Stimulated activated effector memory CD8-positive, alpha-beta T cell treated with anti-CD3 and anti-CD28 coated beads, Interleukin-12 subunit alpha, Interleukin-12 subunit beta, amount 100 ng/mL, for 72 hours (primary cell): Measurements from ENCODE around the gene ARHGAP30.
"Not testable (repeated sequence)": the region's sequence is repeated elsewhere in the genome, so short reads cannot be mapped to it uniquely, and the experiment has no call there.

Experiments used
- ATAC-seq: fragments of 150-1000 bp; cut with Tn5 transposase; 2 replicates; pipeline ENCODE4 v1.10.0; 2021
- DNase-seq, 2 donors: peaks; one replicate each; pipeline ENCODE4 v3.0.0; 2021 to 2022; ENCODE audit warnings: low spot score in 2 of 2
- H3K27ac Mint-ChIP-seq: one replicate; pipeline ENCODE4 v1.8.0; 2022; ENCODE audit warnings: mild to moderate bottlenecking, mixed read lengths
- H3K36me3 Mint-ChIP-seq: one replicate; pipeline ENCODE4 v1.8.0; 2022; ENCODE audit warnings: mild to moderate bottlenecking, mixed read lengths
- H3K4me1 Mint-ChIP-seq: one replicate; pipeline ENCODE4 v1.8.0; 2022; ENCODE audit warnings: mixed read lengths
- H3K4me3 Mint-ChIP-seq: one replicate; pipeline ENCODE4 v1.8.0; 2022; ENCODE audit warnings: mild to moderate bottlenecking, mixed read lengths
- H3K9me3 Mint-ChIP-seq: one replicate; pipeline ENCODE4 v1.8.0; 2022; ENCODE audit warnings: mixed read lengths

The ARHGAP30 gene

GRCh38 chr1:161069731-161070270 lies at the start of gene ARHGAP30:
Gene ARHGAP30 (minus strand): TSS chr1:161069891. CDS start chr1:161069624, 267 bp downstream.
- peak within 1 kb of the TSS; percentile 82 for H3K4me3 Mint-ChIP-seq
- peaks cover 77% of the 10 kb centered on the region for H3K4me1 Mint-ChIP-seq
- no peaks in the 10 kb centered on the region for H3K9me3 Mint-ChIP-seq
- peak; percentile 88 for ATAC-seq
- H3K27ac Mint-ChIP-seq: peak within 1 kb of the TSS; percentile 95
- peaks cover 55% of the 10 kb centered on the region for H3K36me3 Mint-ChIP-seq
- DNase-seq: peak; percentile 60 to 91

GRCh38 chr1:161117759-161118581 lies 48.3 kb upstream of the ARHGAP30 start, which contains the start of the genes NIT1 and PFDN2:
Gene NIT1 (plus strand): TSS chr1:161118105. CDS start chr1:161118177, 72 bp downstream.
Gene PFDN2 (minus strand): TSS chr1:161118037. CDS start chr1:161118026, 11 bp downstream.
- H3K27ac Mint-ChIP-seq: peak within 1 kb of the TSS; percentile 97

DNA sequence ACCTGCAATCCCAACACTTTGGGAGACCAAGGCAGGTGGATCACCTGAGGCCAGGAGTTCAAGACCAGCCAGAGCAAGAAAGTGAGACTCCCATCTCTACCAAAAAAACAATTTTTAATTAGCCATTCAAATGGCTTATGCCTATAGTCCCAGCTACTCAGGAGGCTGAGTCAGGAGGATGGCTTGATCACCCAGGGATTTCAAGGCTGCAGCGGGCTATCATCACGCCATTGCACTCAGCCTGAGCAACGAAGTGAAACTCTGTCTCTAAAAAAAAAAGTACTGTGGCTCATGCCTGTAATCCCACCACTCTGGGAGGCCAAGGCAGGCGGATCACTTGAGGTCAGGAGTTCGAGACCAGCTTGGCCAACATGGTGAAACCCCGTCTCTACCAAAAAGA lies 46.3 kb upstream of the ARHGAP30 start:
- not testable (repeated sequence) for ATAC-seq, H3K9me3 Mint-ChIP-seq, DNase-seq
- peaks cover 57% of the 10 kb centered on the region for H3K4me1 Mint-ChIP-seq
- H3K36me3 Mint-ChIP-seq: peaks cover 71% of the 10 kb centered on the region
- peak overlapping the region; percentile 73 for H3K27ac Mint-ChIP-seq
- peak overlapping the region; percentile 96 for H3K4me3 Mint-ChIP-seq

More at GRCh38 chr1:161117759-161118581, 48.3 kb upstream of the ARHGAP30 start, which contains the start of the genes NIT1 and PFDN2:
- ATAC-seq (peak; percentile 80), DNase-seq (peak; percentile 84 to 93)
- Mint-ChIP-seq H3K36me3 (peaks cover 81% of the 10 kb centered on the region), H3K4me3 (peak within 1 kb of the TSS; percentile 96), H3K9me3 (no peaks in the 10 kb centered on the region), H3K4me1 (peaks cover 50% of the 10 kb centered on the region)

GRCh38 chr1:161115132-161115711 lies 45.5 kb upstream of the ARHGAP30 start:
- ATAC-seq: peak; percentile 83

GRCh38 chr1:161114556-161114955 lies 44.9 kb upstream of the ARHGAP30 start:
- Mint-ChIP-seq H3K4me1 (peaks cover 48% of the 10 kb centered on the region), H3K9me3 (no peaks in the 10 kb centered on the region), H3K36me3 (peaks cover 70% of the 10 kb centered on the region), H3K4me3 (no peak overlapping the region), H3K27ac (peak overlapping the region; percentile 73)
- no peak for ATAC-seq
- DNase-seq: no peak

More at GRCh38 chr1:161115132-161115711, 45.5 kb upstream of the ARHGAP30 start:
- no peak for DNase-seq
- peak overlapping the region; percentile 96 for H3K4me3 Mint-ChIP-seq
- H3K9me3 Mint-ChIP-seq: no peaks in the 10 kb centered on the region
- peak overlapping the region; percentile 73 for H3K27ac Mint-ChIP-seq
- H3K36me3 Mint-ChIP-seq: peaks cover 70% of the 10 kb centered on the region
- H3K4me1 Mint-ChIP-seq: peaks cover 54% of the 10 kb centered on the region

- H3K4me1 Mint-ChIP-seq: peaks cover 41% of the 10 kb centered on the region
- ATAC-seq (no peak), DNase-seq (no peak)
- no peaks in the 10 kb centered on the region for H3K9me3 Mint-ChIP-seq
- peak overlapping the region; percentile 73 for H3K27ac Mint-ChIP-seq
- H3K36me3 Mint-ChIP-seq: peaks cover 70% of the 10 kb centered on the region
- H3K4me3 Mint-ChIP-seq: no peak overlapping the region
Measured at GRCh38 chr1:161113915-161114314, 44.2 kb upstream of the ARHGAP30 start.

- ATAC-seq: no peak
- H3K27ac Mint-ChIP-seq: no peak overlapping the region
- H3K36me3 Mint-ChIP-seq: peaks cover 77% of the 10 kb centered on the region
- H3K9me3 Mint-ChIP-seq: no peaks in the 10 kb centered on the region
- H3K4me3 Mint-ChIP-seq: no peak overlapping the region
- peaks cover 38% of the 10 kb centered on the region for H3K4me1 Mint-ChIP-seq
- no peak for DNase-seq
Measured at GRCh38 chr1:161111527-161111926, 41.8 kb upstream of the ARHGAP30 start.

GRCh38 chr1:161111117-161111516 lies 41.4 kb upstream of the ARHGAP30 start:
- H3K27ac Mint-ChIP-seq: no peak overlapping the region
- peaks cover 81% of the 10 kb centered on the region for H3K36me3 Mint-ChIP-seq
- no peaks in the 10 kb centered on the region for H3K9me3 Mint-ChIP-seq
- DNase-seq: no peak
- peaks cover 38% of the 10 kb centered on the region for H3K4me1 Mint-ChIP-seq
- no peak for ATAC-seq
- no peak overlapping the region for H3K4me3 Mint-ChIP-seq

DNA sequence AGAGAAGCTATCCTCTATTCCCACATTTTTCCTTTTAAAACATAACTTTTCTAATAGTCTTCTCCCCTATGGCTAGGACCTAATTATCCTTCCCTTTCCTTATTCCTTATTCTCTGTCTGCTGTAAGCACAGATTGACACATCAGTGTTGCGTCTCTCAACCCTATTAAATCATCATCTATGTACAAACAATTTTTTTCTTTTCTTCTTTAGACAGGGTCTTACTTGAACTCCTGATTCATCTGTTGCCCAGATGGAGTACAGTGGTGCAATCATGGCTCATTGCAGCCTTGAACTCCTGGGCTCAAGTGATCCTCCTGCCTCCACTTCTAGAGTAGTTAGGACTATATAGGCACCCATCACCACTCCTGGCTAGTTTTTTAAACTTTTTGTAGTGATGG lies 36.7 kb upstream of the ARHGAP30 start:
- Mint-ChIP-seq H3K36me3 (peaks cover 88% of the 10 kb centered on the region), H3K4me3 (no peak overlapping the region), H3K9me3 (no peaks in the 10 kb centered on the region), H3K27ac (no peak overlapping the region), H3K4me1 (peaks cover 24% of the 10 kb centered on the region)
- DNase-seq (no peak), ATAC-seq (no peak)

DNA sequence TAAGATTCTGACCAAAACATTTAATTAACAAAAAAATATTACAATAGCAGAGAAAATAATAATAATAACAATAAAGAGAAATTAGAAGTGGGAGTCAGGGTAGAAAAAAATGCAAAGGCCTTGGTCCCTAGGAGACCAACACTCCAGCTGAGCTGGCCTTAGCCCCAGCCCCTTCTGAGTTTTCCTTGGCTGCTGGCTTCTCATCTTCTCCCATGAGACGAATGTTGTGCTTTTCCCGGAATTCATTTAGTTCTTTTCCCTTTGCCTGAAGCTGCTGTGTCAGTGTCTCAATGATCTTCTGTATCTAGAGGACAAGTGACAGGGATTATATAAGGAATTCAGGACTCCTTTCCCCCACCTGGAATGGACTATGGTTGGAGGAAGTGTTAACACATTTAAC lies 30.9 kb upstream of the ARHGAP30 start:
- Mint-ChIP-seq H3K4me3 (no peak overlapping the region), H3K4me1 (peaks cover 43% of the 10 kb centered on the region), H3K36me3 (peaks cover 85% of the 10 kb centered on the region), H3K9me3 (no peaks in the 10 kb centered on the region), H3K27ac (no peak overlapping the region)
- ATAC-seq: no peak
- DNase-seq: no peak

- no peaks in the 10 kb centered on the region for H3K9me3 Mint-ChIP-seq
- H3K36me3 Mint-ChIP-seq: peaks cover 73% of the 10 kb centered on the region
- peaks cover 48% of the 10 kb centered on the region for H3K4me1 Mint-ChIP-seq
- DNase-seq (no peak), ATAC-seq (no peak)
- H3K27ac Mint-ChIP-seq: peak overlapping the region; percentile 35
- peak overlapping the region; percentile 78 for H3K4me3 Mint-ChIP-seq
Measured at GRCh38 chr1:161099090-161099802, 29.6 kb upstream of the ARHGAP30 start.

DNA sequence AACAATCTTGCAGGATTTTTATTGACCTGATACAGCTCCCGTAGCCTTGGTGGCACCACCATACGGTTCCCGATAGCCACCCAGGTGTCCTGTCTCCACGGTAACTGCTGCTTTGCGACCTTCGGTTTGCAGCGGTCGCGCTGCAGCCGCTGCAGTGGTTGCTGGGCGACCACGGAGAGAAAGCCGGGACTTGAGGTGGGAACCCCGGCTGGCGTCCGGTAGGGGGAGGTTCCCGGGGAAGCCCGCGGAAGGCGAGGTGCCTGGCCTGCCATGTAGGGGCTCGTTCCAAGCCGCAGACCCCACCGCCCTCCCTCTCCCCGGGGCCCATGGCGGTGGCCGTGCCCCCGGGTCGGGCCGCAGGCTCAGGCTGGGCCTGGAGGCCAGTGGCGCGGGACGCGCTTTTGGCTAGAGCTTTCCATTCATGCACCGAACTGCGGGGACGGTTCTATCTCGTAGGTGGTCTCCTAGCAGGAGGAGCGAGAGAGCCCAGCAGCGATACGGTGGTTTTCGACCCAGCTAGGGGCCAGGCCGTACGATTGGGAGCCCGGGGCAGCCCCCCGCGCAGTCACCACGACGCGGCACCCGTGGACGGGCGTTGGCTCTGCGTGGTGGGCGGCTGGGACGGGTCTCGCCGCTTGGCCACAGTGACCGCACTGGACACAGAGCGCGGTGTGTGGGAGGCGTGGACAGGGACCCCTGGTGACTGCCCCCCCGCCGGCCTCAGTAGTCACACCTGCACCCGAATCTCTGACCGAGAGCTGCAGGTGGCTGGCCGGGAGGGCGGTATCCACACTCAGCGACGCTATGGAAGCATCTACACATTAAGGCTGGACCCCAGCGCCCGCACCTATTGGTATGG lies 28.7 kb upstream of the ARHGAP30 start, which contains the start of gene KLHDC9:
Gene KLHDC9, plus strand, starts transcription at position 152 of the 859 bp plus-strand sequence. Its CDS starts 175 bp downstream, at position 327.
- ATAC-seq (peak; percentile 79), DNase-seq (peak; percentile 37 to 90)
- Mint-ChIP-seq H3K9me3 (no peaks in the 10 kb centered on the region), H3K4me1 (peaks cover 51% of the 10 kb centered on the region), H3K4me3 (peak within 1 kb of the TSS; percentile 78), H3K27ac (peak within 1 kb of the TSS; percentile 84), H3K36me3 (peaks cover 68% of the 10 kb centered on the region)

- Mint-ChIP-seq H3K9me3 (no peaks in the 10 kb centered on the region), H3K27ac (peak overlapping the region; percentile 84), H3K4me3 (no peak overlapping the region), H3K4me1 (peaks cover 64% of the 10 kb centered on the region), H3K36me3 (peaks cover 49% of the 10 kb centered on the region)
- no peak for ATAC-seq
- DNase-seq: no peak
Measured at GRCh38 chr1:161096530-161096929, 26.8 kb upstream of the ARHGAP30 start.

DNA sequence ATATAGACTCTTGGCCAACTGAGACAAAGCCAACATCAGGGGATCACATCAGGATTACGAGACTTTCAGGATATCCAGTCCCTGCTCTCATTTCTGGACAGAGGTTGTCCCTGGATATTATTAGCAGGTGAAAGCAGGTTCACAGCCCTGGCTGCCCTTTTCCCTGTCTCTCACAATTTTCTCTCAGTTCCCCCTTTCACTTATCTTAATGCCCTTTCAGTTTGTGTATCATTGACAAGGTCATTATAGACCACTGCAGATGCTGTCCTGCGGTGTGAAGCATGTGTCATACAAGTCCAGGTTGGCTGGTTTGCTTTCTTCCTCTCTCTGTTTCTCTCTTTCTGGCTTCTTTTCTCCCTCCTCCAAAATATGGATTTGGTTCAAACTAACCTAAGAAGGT lies 26.3 kb upstream of the ARHGAP30 start:
- ATAC-seq: no peak
- H3K4me1 Mint-ChIP-seq: peaks cover 65% of the 10 kb centered on the region
- peaks cover 44% of the 10 kb centered on the region for H3K36me3 Mint-ChIP-seq
- H3K4me3 Mint-ChIP-seq: no peak overlapping the region
- DNase-seq: no peak
- H3K9me3 Mint-ChIP-seq: no peaks in the 10 kb centered on the region
- no peak overlapping the region for H3K27ac Mint-ChIP-seq
